Suprapubic skin (tissue), 4 donors: ENCODE results near the gene SLC6A11.

Source experiments
- CTCF ChIP-seq, 2 donors: fragments of 200-600 bp in 1 of 2; fragments of 450-650 bp in 1 of 2; sonication (generic) in 1 of 2; IDR thresholded peaks; one replicate each; pipeline ENCODE4 v1.5.1; 2016 to 2019; ENCODE audit warnings: antibody characterized with exemption in 2 of 2, mild to moderate bottlenecking in 1 of 2, moderate library complexity in 1 of 2
- EP300 ChIP-seq: sonication (generic); formaldehyde crosslinking; IDR thresholded peaks from one replicate; pipeline ENCODE4 v1.6.1; 2017; ENCODE audit warnings: antibody characterized with exemption
- POLR2A ChIP-seq, 2 donors: fragments of 450-650 bp; IDR thresholded peaks; one replicate each; pipeline ENCODE4 v1.6.1; 2017; ENCODE audit warnings: antibody characterized with exemption in 2 of 2, mild to moderate bottlenecking in 2 of 2, moderate library complexity in 2 of 2
- POLR2AphosphoS5 ChIP-seq, 3 donors: sonication (generic); formaldehyde crosslinking; IDR thresholded peaks; one replicate each; pipeline ENCODE4 v1.6.1; 2017; ENCODE audit warnings: antibody characterized with exemption in 3 of 3

- TF ChIP-seq CTCF (IDR thresholded peaks at IDR 0.05) (no peak), POLR2A (IDR thresholded peaks at IDR 0.05) (no peak), POLR2AphosphoS5 (IDR thresholded peaks at IDR 0.05) (no peak), EP300 (no peak)
These were observed 120.7 kb downstream of the SLC6A11 start for GRCh38 chr3:10936686-10937085.
